Mesothelial cell of epicardium (in vitro differentiated cells): ENCODE data around the gene ASPM. TPM values are rescaled to one million over a fixed set of nuclear protein-coding genes. Genes with fewer than 3 reads are reported as not detected.
"Not testable (repeated sequence)": the region's sequence is repeated elsewhere in the genome, so short reads cannot be mapped to it uniquely, and the experiment has no call there.

Experiments used
- DNase-seq, 2 experiments: peaks; one replicate each; pipeline ENCODE4 v3.0.0; 2021; ENCODE audit warnings: low spot score in 2 of 2; ENCODE audit not compliant: unreplicated experiment in 2 of 2
- H3K27ac Mint-ChIP-seq: 2 replicates; pipeline ENCODE4 v1.8.0; 2021; ENCODE audit warnings: mixed read lengths
- H3K27me3 Mint-ChIP-seq: 2 replicates; pipeline ENCODE4 v1.8.0; 2021; ENCODE audit warnings: low read depth, mixed read lengths
- H3K36me3 Mint-ChIP-seq: 2 replicates; pipeline ENCODE4 v1.8.0; 2021; ENCODE audit warnings: mixed read lengths
- H3K4me1 Mint-ChIP-seq: 2 replicates; pipeline ENCODE4 v1.8.0; 2021; ENCODE audit warnings: mixed read lengths
- H3K4me3 Mint-ChIP-seq: 2 replicates; pipeline ENCODE4 v1.8.0; 2021; ENCODE audit warnings: mild to moderate bottlenecking, moderate library complexity, mixed read lengths
- H3K9me3 Mint-ChIP-seq: 2 replicates; pipeline ENCODE4 v1.8.0; 2021; ENCODE audit warnings: mixed read lengths
- CTCF ChIP-seq: fragments of 200-600 bp; sonication (generic); IDR thresholded peaks from one replicate; pipeline ENCODE4 v1.5.0; 2021; ENCODE audit warnings: antibody characterized with exemption; ENCODE audit not compliant: unreplicated experiment
- total RNA-seq: library from RNA; stranded (reverse); gene quantifications from 3 replicates; pipeline ENCODE4 v1.2.1, GENCODE V29; 2021

The ASPM gene
- total RNA-seq, 1 donor from 2014 or later, result 18.1 TPM

- no peak for TF ChIP-seq CTCF
- no peak for DNase-seq
- Mint-ChIP-seq H3K9me3 (no peaks in the 10 kb centered on the region), H3K27ac (no peak overlapping the region), H3K4me1 (no peaks in the 10 kb centered on the region), H3K36me3 (no peaks in the 10 kb centered on the region), H3K27me3 (peaks cover 13% of the 10 kb centered on the region), H3K4me3 (no peak overlapping the region)
Measured at GRCh38 chr1:197041486-197042353, 104.7 kb downstream of the ASPM start.

- Mint-ChIP-seq H3K4me1 (no peaks in the 10 kb centered on the region), H3K4me3 (no peak overlapping the region), H3K36me3 (no peaks in the 10 kb centered on the region)
Measured at GRCh38 chr1:197036861-197037260, 109.6 kb downstream of the ASPM start.

GRCh38 chr1:197034631-197035339 is 111.7 kb downstream of the ASPM start:
- not testable (repeated sequence) for H3K27me3 Mint-ChIP-seq, H3K27ac Mint-ChIP-seq, H3K36me3 Mint-ChIP-seq, H3K9me3 Mint-ChIP-seq, DNase-seq, H3K4me1 Mint-ChIP-seq, H3K4me3 Mint-ChIP-seq

More at GRCh38 chr1:197036861-197037260, 109.6 kb downstream of the ASPM start:
- no peaks in the 10 kb centered on the region for H3K27me3 Mint-ChIP-seq
- no peak for DNase-seq
- TF ChIP-seq CTCF, result no peak
- no peak overlapping the region for H3K27ac Mint-ChIP-seq
- H3K9me3 Mint-ChIP-seq, result no peaks in the 10 kb centered on the region

Other genes starting within 250 kb of the ASPM start
- gene CFHR2, start 202.9 kb downstream of the ASPM start, total RNA-seq, result not detected in 3 replicates
- not detected in 3 replicates for gene CFHR5, start 169.1 kb downstream of the ASPM start, total RNA-seq
- not detected in 3 replicates for gene F13B, start 79.4 kb downstream of the ASPM start, total RNA-seq
- 15.3 to 16.3 TPM (median 16.1 TPM) in 3 replicates for gene ZBTB41, start 54.6 kb upstream of the ASPM start, total RNA-seq
- 0.51 to 0.90 TPM (median 0.82 TPM) in 3 replicates for gene CRB1, start 121.6 kb upstream of the ASPM start, total RNA-seq